ENCODE data around the gene VIT.

DNA sequence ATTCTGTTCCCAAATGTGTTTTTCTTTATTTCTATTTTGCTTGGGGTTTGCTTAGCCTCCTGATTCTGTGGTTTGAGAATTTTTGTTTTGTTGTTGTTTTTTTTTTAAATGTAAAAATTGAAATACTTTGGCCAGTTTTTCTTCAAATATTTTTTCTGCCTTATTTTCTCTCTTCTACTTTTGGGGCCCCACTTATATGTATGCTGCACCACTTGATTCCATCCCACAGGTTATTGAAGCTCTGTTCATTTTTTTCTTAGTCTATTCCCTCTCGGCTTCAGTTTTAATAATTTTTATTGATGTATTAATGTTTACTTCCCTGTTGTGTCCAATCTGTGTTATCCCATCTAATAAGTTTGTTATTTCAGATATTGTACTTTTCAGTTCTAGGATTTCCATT lies 17.7 kb upstream of the VIT start:
- no peak for TF ChIP-seq POLR2A (IDR thresholded peaks at IDR 0.05)
- TF ChIP-seq, protein P1, sequence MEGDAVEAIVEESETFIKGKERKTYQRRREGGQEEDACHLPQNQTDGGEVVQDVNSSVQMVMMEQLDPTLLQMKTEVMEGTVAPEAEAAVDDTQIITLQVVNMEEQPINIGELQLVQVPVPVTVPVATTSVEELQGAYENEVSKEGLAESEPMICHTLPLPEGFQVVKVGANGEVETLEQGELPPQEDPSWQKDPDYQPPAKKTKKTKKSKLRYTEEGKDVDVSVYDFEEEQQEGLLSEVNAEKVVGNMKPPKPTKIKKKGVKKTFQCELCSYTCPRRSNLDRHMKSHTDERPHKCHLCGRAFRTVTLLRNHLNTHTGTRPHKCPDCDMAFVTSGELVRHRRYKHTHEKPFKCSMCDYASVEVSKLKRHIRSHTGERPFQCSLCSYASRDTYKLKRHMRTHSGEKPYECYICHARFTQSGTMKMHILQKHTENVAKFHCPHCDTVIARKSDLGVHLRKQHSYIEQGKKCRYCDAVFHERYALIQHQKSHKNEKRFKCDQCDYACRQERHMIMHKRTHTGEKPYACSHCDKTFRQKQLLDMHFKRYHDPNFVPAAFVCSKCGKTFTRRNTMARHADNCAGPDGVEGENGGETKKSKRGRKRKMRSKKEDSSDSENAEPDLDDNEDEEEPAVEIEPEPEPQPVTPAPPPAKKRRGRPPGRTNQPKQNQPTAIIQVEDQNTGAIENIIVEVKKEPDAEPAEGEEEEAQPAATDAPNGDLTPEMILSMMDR (IDR thresholded peaks at IDR 0.05) = no peak
- TF ChIP-seq EP300 (IDR thresholded peaks at IDR 0.05; ENCODE audit: low read depth) = no peak
- no peak for TF ChIP-seq POLR2AphosphoS5 (IDR thresholded peaks at IDR 0.05)
